NT2/D1 (cell line): ENCODE data around the gene FAR2.

Experiments used
- YY1 ChIP-seq: IDR thresholded peaks from 2 replicates; pipeline ENCODE4 v1.6.1; 2011; ENCODE audit not compliant: insufficient read length, insufficient read depth
- ZNF274 ChIP-seq: IDR thresholded peaks from 2 replicates; pipeline ENCODE4 v1.6.1; 2011; ENCODE audit warnings: mild to moderate bottlenecking, low read depth, low read length

DNA sequence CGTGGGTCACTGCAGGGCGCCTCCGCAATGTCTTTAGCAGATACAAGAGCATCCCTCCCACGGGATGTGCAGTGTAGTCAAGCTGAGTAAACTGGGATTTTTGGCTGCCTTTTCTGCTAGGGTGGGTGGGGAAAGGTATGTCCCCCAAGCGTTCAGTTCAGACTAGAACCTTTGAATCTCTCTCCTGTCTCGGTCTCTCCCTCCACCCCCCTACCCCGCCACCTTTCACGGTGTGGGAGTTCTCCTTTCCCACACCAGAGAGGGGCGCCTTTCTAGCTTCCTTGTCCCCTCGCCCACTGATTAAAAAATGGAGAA lies 525 bp upstream of the FAR2 start:
- TF ChIP-seq ZNF274 (no peak), YY1 (no peak)
